HUDEP-2 (cell line): ENCODE data around the gene DCAF17.

Source experiments
- DNase-seq, 76 experiments: peaks; one replicate each; lab custom pipeline; 2025; ENCODE audit not compliant: unreplicated experiment in 76 of 76; lab: John Stamatoyannopoulos, UW

DCAF17 gene, protein sequence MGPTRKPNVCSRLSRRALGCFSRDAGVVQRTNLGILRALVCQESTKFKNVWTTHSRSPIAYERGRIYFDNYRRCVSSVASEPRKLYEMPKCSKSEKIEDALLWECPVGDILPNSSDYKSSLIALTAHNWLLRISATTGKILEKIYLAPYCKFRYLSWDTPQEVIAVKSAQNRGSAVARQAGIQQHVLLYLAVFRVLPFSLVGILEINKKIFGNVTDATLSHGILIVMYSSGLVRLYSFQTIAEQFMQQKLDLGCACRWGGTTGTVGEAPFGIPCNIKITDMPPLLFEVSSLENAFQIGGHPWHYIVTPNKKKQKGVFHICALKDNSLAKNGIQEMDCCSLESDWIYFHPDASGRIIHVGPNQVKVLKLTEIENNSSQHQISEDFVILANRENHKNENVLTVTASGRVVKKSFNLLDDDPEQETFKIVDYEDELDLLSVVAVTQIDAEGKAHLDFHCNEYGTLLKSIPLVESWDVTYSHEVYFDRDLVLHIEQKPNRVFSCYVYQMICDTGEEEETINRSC

DNA sequence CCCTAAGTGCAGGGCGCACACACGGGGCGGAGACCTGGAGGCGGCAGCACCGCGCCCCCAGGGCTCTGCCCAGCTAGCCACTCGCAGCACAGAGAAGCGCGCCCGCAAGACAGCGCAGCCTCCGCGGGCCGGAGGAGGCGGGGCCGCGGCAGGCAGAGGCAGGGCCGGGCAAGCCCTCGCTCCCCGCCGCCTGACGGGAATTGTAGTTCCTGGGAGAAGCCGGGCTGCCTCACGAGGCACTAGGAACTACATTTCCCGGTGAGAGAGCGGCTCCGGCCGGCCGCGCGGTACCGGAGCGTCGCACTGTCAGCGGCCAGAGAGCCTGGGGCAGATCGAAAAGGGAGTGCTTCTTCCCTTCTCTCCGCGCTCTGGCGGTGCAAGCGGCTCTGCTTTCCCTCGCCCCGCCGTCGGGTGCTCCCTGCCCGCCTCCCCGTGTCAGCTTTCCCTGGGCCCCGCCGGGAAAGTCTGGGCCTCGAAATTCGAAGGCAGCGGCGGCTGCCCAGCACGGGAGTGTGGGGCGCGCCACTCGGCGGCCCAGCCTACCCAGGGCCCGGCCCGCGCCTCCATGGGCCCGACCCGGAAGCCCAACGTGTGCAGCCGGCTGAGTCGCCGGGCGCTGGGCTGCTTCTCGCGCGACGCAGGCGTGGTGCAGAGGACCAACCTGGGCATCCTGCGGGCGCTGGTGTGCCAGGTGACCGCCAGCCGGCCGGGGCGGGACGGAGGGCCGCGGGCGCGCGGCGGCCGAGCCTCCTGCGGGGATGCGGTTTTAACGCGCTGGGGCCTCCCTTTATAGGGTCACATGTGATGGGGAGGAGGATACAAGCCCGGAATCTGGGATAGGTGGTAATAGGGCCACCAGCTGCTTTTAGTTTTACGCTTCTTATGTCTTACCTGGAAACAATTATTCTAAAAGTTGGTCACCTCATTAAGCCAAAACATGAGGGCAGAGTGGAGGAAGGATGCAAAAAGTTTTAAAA lies at the start of gene DCAF17:
Gene DCAF17 (plus strand): TSS at position 214 of the 977 bp plus-strand sequence. CDS start 352 bp downstream, at position 566.
- peak; percentile 20 to 97 (median 93) for DNase-seq

DNA sequence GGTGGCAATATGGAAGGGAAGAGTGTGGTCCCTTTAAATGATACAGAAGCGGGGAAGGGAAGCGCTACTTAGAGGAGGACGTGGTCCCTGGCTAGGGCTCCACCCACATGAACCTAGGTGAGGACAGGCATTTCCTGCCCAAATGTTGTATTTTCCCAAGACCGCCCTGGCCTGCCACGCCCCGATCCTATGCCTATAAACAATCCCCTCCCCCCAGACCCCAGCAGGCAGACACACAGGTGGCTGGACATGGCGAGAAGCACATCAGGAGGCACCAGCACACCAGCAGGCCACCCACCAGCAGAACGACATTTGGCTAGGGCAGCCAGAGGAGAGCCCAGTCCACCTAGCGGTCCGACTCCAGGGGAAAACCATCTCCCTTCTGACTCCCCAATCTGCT lies 47.4 kb upstream of the DCAF17 start:
- DNase-seq: no peak

DNA sequence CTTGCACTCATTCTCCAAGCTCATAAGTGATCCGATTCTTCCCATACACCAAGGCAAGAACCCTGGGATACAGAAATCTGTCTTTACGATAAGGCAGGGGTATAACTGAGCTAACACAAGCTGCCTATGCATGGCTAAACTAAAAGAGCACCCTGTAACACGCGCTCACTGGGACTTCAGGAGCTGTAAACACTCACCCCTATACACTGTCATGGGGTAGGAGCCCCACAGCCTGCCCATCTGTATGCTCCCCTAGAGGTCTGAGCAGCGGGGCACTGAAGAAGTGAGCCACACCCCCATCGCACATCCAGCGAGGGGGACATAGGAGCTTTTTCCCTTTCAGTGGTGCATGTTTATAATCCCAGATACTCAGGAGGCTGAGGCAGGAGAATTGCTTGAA lies 47.0 kb upstream of the DCAF17 start:
- DNase-seq: no peak

DNA sequence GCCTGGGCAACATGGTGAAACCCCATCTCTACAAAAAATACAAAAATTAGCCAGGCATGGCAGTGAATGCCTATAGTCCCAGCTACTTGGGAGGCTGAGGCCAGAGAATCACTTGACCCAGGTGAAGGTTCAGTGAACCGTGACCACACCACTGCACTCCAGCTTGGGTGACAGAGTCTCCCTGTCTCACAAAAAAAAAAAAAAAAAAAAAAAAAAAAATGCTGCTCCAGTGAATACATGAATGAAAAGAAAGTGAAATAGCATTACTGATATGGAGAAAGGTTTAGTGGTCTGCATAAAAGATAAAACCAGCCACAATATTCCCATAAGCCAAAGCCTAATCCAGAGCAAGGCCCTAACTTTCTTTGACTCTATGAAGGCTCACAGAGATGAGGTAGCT lies 44.7 kb upstream of the DCAF17 start:
- no peak for DNase-seq

DNA sequence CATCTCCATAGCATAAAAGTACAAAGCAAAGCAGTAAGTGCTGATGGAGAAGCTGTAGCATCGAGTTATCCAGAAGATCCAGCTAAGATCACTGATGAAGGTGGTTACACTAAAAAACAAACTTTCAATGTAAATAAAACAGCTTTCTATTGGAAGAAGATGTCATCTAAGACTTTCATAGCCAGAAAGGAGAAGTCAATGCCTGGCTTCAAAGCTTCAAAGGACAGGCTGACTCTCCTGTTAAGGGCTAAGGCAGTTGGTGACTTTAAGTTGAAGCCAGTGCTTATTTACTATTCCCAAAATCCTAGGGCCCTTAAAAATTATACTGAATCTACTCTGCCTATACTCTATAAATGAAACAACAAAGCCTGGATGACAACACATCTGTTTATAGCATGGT lies 44.2 kb upstream of the DCAF17 start:
- DNase-seq: no peak

DNA sequence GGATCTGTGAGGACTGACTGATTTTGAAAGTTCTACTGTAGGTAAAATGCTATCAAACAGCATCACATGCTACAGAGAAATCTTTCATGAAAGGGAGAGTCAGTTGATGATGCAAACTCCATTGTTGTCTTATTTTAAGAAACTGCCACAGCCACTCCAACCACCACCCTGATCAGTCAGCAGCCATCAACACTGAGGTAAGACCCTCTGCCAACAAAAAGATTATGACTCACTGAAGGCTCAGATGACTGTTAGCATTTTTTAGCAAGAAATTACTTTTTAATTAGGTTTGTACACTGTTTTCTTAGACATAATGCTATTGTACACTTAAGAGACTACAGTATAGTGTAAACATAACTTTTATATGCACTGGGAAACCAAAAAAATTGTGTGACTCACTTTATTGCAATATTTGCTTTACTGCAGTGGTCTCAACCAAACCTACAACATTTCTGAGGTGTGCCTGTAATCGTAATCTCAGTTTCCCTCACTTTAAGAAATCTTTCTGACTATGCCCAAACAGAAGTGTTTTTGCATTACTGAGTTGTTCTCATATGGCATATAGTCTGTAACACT lies 43.0 kb upstream of the DCAF17 start:
- DNase-seq: peak in 1 of 76 experiments; percentile 1

DNA sequence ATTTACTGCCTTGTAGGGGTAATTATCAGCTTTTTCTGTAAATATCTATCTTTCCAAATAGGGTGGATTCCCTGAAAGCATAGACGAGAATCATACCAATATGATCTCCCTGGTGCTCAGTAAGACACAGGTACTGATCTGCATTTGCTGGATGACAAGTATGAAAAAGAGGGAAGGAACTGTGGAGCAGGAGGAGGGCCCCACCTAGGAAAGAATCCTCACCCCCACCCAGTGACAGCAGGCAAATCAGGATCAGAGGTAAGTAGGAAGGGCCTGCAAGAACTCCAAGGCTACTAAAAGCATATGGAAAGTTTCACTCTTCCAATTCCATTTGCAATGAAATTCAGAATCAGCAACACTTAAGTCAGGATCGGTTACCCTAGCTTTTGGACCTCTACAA lies 42.5 kb upstream of the DCAF17 start:
- no peak for DNase-seq

DNA sequence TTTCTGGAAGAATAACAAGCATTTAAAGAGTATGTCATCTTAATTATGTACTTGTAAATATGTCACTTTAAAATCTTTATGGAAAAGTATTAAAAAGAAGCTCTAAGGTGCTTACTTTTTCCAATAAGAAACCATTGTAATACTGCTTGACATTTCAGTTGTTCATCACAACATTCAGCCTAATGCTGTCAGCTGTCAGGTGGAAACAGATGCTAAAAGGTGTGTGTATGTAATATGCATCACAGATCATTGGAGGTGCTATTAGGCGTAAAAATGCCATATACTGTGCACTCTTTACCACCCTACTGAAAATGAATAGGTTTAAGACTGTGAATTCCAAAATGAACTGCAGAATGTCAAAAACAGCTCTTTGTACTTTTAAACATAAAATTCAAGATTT lies 40.5 kb upstream of the DCAF17 start:
- no peak for DNase-seq

DNA sequence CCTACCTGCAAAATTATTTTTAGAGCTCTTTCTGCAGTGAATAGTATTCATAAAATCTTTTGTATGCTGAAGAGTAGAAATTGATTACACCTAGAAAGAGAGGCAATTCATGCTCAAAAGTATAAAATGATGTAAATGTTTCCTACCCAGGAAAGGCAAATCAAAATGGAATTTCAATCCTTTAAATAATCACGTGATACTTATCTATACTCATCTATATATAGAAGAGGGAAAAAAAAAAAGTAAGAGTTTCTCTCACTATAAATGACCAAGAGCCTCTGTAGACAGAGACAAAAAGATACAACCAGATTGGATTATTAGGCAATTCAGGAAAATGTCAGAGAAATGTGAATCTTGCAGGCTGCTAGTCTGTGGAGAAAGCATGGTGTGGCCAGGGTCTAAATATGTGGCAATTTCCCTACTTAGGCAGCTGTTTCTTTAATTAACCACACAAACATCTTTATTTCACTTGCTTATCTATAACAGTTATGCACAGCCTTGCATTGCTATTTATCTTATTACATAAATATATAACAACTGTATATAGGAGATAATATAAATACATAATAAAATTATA lies 39.8 kb upstream of the DCAF17 start:
- DNase-seq: no peak

DNA sequence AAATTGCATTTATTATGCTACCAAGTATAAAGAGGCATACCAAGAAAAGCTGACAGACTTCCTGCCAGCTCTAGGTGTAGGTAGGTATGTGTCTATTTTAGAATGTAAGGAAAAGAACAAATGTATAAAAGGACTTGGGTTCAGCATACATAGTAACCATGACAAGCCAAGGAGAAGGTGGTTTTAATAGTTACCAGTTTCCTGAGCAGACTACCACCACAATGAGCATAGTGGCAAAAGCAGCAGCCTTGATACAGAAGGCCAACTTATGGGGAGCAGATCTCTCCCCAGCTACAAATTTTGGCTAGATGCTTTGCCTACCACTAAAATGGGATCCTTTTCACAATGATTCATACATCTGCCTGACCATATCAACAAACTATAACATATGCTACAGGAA lies 34.7 kb upstream of the DCAF17 start:
- DNase-seq: no peak

DNA sequence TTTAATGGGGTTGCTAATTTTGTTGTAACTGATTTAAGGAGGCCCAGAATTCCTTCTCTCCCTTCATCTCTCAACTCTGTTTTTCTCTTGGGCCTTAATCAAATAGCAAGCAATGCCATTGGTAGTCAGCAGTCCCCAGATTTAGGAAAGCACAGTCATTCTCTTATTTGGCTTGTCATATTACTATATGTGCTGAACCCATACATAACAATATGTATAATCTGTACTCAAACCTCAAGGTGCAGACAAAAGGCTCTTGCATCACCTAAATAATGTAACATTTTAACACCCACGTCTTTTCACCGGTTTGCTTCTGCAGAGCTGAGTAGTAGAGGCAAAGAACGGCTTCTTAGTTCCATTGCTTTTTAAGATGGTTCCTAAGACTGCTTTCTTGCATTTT lies 33.6 kb upstream of the DCAF17 start:
- DNase-seq: no peak

DNA sequence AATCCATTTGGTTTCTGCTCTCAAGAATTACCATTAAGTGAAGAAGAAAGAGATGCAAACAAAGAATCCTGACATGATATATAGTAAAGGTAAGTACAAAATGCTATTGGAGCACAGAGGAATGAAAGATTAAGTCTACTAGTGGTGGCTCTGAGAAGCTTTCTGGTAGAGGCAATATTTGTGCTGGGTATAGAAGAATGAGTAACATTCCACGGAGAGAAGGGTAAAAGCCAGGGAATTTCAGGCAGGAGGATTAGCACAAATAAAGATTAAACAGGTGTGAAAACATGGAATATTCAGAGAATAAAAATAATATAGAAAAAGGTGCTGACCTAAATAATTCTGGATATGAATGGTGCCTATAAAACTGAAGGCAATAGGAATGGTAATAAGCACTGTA lies 32.1 kb upstream of the DCAF17 start:
- no peak for DNase-seq

DNA sequence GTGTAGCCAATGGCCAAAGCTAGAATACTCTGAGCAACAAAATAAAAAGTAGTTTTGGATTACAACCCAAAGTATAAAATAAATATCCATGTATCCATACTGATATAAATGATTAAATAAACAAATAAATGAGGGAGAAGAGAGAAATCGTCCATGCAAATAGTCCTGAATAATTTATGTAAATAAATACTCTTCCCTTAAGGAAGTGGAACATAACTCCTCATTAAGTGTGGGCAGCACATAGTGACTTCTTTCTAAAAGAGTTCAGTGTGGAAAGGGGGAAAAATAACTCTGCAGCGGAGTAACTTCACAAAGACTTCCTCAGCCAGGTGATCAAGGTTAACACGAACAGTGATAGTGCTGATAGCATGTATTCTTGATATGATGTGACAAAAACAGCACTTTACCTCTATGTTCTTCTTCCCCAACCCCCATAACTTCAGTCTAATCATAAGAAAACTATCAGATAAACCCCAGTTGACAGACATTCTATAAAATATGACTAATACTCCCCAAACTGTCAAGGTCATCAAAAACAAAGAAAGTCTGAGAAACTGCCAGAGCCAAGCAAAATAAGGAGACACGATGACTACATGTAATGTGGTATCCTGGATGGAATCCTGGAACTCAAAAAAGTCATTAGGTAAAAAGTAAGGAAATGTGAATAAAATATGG lies 31.0 kb upstream of the DCAF17 start:
- DNase-seq: peak in 2 of 76 experiments; percentile 2 to 17

DNA sequence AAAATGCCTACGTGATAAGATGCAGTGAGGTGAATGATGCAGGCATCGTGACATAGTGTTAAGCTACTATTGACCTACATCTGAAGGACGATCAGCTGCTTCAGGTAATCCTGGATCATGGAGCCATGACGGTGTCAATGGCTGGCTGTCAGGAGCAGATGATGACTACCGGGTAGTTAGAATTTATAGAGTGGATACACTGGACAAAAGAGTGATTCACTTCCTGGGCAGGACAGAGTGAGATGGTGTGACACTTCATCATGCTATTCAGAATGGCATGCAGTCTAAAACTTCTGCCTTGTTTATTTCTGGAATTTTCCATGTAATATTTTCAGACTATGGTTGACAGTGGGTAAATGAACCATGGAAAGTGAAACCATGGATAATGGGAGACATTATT lies 29.8 kb upstream of the DCAF17 start:
- no peak for DNase-seq

DNA sequence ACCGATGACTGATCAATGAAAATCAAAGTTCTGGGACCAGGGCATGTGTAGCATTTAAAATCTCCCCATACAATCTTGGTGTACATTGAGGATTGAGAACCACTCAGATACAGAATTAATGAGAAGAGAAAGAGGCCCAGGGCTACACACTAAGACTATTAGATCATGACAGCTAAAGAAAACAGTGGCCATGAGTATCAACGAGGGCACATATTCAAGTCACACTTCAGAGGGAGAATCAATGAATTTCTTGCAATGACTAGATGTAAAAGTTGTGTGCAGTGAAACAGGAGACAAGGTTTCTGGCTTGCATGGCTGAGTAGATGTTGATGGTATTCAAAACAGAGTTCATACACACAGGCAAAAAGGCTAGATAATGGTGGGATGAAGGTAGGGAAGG lies 29.3 kb upstream of the DCAF17 start:
- DNase-seq: no peak

DNA sequence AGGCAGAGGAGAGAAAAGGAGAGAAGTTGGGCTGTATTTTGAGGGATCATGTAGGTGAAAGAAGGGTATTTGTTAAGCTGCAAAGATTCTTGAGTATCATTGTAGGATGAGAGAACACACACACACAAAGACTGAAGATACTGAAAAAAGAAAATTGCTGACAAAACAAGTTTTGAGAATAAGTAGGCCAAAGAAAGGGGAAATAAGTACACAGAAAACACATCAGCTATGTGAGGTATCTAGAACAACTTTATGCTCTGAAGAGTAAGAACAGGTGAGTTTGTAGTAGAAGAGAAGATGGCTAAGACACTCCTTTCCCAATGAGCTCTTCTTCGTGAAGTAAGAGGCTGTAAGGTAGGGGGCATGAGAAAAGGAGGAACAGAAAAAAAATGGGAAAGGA lies 28.5 kb upstream of the DCAF17 start:
- no peak for DNase-seq

DNA sequence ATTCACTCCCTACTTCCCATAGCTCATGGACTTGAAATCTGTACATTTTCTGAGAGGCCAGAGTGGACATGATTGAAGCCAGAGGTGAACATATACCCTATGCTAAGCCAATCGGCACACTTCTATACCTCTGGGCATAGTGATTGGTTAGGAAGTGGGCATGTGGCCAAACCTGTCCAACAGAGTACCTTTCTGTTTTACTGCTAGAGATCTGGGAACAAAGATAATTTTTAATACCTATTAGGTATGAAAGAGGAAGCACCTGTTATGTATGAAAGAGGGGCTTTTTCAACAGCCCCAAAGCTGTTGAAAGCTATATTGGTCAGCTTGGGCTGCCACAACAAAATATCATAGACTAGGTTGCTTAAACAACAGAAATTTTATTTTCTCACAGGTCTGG lies 28.0 kb upstream of the DCAF17 start:
- DNase-seq: no peak

DNA sequence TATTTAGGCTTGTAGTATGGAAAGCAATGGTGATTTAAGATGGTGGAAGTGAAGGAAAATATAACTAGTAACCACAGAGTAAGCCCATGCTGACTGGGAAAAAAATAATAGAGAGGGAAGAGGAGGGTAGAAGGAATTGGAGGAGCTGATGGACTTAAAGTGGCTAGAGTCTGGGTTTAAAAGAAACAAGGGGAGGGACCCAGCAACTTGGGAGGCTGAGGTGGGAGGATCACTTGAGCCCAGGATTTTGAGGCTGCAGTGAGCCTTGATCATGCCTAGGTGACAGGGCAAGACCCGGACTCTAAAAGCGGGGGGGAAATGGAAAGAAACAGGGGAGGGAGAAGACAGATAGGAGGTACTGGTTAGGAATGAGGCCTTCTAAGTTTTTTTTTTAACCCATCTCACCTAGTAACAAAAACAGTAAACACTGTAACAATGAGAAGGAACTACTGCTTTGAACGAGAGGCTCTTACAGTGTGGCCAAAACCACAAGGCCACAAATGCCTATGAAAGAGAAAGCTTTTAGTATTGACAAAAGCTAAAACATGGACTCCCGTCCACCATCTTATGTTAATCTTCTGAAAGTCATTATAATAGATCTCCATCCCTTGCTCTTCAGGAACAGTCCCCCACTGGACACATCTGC lies 26.9 kb upstream of the DCAF17 start:
- DNase-seq: no peak

DNA sequence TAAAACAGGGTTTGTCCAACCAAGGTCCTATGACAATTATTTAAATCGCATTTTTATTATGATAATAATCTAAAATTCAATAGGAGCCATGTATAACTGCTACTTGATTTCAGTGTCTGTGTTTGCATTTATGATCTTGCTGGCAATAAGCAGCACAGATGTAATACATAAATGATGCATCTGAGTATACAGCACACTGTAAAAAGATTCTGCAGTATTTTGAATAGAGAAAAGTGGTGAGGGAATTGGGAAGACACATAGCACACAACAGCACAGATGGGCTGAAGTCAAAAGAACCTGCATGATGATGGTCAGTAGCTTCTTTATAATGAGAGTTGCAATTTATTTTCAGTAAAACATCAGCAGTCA lies 26.4 kb upstream of the DCAF17 start:
- no peak for DNase-seq
